DOHH2 (cell line): ENCODE results near the gene LZIC.

ENCODE experiments used
- H3F3A ChIP-seq: fragments of 200-600 bp; sonication (generic), shearing (Covaris generic); 2 replicates; pipeline ENCODE4 v1.6.0; 2016; ENCODE audit warnings: antibody characterized with exemption, mild to moderate bottlenecking; ENCODE audit not compliant: control insufficient read depth, insufficient read depth
- H3K27ac ChIP-seq: fragments of 200-600 bp; sonication (generic); 2 replicates; pipeline ENCODE4 v1.5.1; 2014; ENCODE audit warnings: low read depth, mild to moderate bottlenecking, low read length, moderate library complexity
- H3K27me3 ChIP-seq: fragments of 200-600 bp; sonication (generic); 2 replicates; pipeline ENCODE4 v1.6.1; 2014; ENCODE audit warnings: mild to moderate bottlenecking, low read length, mixed read lengths; ENCODE audit not compliant: control insufficient read depth
- H3K36me3 ChIP-seq: fragments of 200-600 bp; sonication (generic); 2 replicates; pipeline ENCODE4 v1.6.1; 2014; ENCODE audit warnings: mild to moderate bottlenecking, low read length, moderate library complexity, mixed read lengths; ENCODE audit not compliant: control insufficient read depth
- H3K4me1 ChIP-seq: fragments of 200-600 bp; sonication (generic); 2 replicates; pipeline ENCODE4 v1.6.1; 2014; ENCODE audit warnings: mild to moderate bottlenecking, low read length, mixed read lengths; ENCODE audit not compliant: control insufficient read depth
- H3K4me2 ChIP-seq: fragments of 200-600 bp; sonication (generic); 2 replicates; pipeline ENCODE4 v1.6.0; 2014; ENCODE audit warnings: mild to moderate bottlenecking, low read length, moderate library complexity
- H3K4me3 ChIP-seq: fragments of 200-600 bp; sonication (generic); 2 replicates; pipeline ENCODE4 v1.5.1; 2014; ENCODE audit warnings: mild to moderate bottlenecking, low read length, mixed read lengths
- H3K79me2 ChIP-seq: fragments of 200-600 bp; sonication (generic); 2 replicates; pipeline ENCODE4 v1.6.1; 2014; ENCODE audit warnings: mild to moderate bottlenecking, low read length, mixed read lengths; ENCODE audit not compliant: control insufficient read depth
- H3K9me2 ChIP-seq: fragments of 200-600 bp; sonication (generic); replicated peaks from 2 replicates; pipeline ENCODE4 v1.6.1; 2014; ENCODE audit warnings: mild to moderate bottlenecking, low read length, mixed read lengths; ENCODE audit not compliant: control insufficient read depth
- H3K9me3 ChIP-seq: fragments of 200-600 bp; sonication (generic); 2 replicates; pipeline ENCODE4 v1.6.1; 2014; ENCODE audit warnings: antibody characterized with exemption, low read length, mixed read lengths; ENCODE audit not compliant: control insufficient read depth, insufficient read depth
- H4K20me1 ChIP-seq: fragments of 200-600 bp; sonication (generic); 2 replicates; pipeline ENCODE4 v1.6.0; 2014; ENCODE audit warnings: low read depth, mild to moderate bottlenecking, antibody characterized with exemption, low read length, moderate library complexity; ENCODE audit not compliant: control insufficient read depth, insufficient read depth
- EZH2phosphoT487 ChIP-seq: fragments of 200-600 bp; sonication (generic); IDR thresholded peaks from 2 replicates; pipeline ENCODE4 v1.6.1; 2017; ENCODE audit warnings: borderline replicate concordance, mild to moderate bottlenecking, antibody characterized with exemption, low read length, moderate library complexity, mixed read lengths
- TF ChIP-seq, protein P1 (sequence below): fragments of 200-600 bp; sonication (generic); IDR thresholded peaks from one replicate; pipeline ENCODE4 v1.5.1; 2014; ENCODE audit warnings: antibody characterized with exemption, mild to moderate bottlenecking, low read depth, low read length; ENCODE audit not compliant: poor library complexity, severe bottlenecking

LZIC gene

DNA sequence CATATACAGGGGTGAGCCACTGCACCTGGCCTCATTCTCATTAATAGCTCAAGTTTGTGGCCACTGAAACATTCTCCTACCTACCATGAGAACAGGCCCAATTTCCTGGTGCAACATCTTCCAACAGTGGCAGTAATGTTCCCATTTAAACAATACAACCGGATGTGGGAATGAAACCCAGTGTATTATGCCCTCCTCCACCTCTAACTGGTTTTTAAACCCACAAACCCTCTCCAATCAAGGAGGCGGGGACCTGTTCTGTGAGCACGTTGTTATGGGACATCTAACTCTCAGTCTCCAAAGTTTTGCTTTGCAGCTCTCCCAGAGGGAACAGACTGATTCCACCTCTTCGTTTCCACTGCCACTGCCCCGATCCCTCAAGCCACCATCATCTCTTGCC, 35.8 kb downstream of the LZIC start:
- Histone ChIP-seq H4K20me1 (no peaks in the 10 kb centered on the region), H3K4me2 (no peak overlapping the region), H3K79me2 (peaks cover 3% of the 10 kb centered on the region; the same call in 1 of the 2 replicates), H3K36me3 (no peaks in the 10 kb centered on the region), H3K4me3 (no peak overlapping the region), H3K9me2 (no peaks in the 10 kb centered on the region), H3F3A (no peaks in the 10 kb centered on the region), H3K9me3 (no peaks in the 10 kb centered on the region), H3K27me3 (no peaks in the 10 kb centered on the region), H3K4me1 (peaks cover 17% of the 10 kb centered on the region), H3K27ac (no peak overlapping the region)
- no peak for TF ChIP-seq EZH2phosphoT487
- TF ChIP-seq, protein P1, sequence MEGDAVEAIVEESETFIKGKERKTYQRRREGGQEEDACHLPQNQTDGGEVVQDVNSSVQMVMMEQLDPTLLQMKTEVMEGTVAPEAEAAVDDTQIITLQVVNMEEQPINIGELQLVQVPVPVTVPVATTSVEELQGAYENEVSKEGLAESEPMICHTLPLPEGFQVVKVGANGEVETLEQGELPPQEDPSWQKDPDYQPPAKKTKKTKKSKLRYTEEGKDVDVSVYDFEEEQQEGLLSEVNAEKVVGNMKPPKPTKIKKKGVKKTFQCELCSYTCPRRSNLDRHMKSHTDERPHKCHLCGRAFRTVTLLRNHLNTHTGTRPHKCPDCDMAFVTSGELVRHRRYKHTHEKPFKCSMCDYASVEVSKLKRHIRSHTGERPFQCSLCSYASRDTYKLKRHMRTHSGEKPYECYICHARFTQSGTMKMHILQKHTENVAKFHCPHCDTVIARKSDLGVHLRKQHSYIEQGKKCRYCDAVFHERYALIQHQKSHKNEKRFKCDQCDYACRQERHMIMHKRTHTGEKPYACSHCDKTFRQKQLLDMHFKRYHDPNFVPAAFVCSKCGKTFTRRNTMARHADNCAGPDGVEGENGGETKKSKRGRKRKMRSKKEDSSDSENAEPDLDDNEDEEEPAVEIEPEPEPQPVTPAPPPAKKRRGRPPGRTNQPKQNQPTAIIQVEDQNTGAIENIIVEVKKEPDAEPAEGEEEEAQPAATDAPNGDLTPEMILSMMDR: no peak

DNA sequence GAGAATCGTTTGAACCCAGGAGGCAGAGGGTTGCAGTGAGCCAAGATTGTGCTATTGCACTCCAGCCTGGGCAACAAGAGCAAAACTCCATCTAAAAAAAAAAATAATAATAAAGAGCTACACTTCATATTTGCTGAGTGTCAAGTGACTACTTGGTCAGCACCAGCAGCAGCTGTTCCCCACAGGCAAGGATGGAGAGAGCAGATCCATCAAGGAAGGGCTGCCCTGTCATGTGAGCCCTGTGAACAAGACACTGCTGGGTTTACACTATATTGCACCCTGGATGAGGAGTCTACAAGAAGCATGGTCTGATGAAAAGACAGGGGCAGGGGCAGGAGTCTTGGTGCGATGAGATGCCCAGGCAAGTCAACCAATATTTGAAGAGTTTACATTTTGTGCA, 36.7 kb downstream of the LZIC start:
- H3K79me2 ChIP-seq: peaks cover 3% of the 10 kb centered on the region; the same call in 1 of the 2 replicates
- no peak overlapping the region for H3K4me3 ChIP-seq
- no peaks in the 10 kb centered on the region for H4K20me1 ChIP-seq
- no peaks in the 10 kb centered on the region for H3K36me3 ChIP-seq
- no peaks in the 10 kb centered on the region for H3K9me3 ChIP-seq
- TF ChIP-seq EZH2phosphoT487: no peak
- TF ChIP-seq, protein P1: no peak
- H3K9me2 ChIP-seq: no peaks in the 10 kb centered on the region
- no peaks in the 10 kb centered on the region for H3F3A ChIP-seq
- peaks cover 16% of the 10 kb centered on the region for H3K4me1 ChIP-seq
- H3K27ac ChIP-seq: no peak overlapping the region
- no peaks in the 10 kb centered on the region for H3K27me3 ChIP-seq
- no peak overlapping the region for H3K4me2 ChIP-seq

DNA sequence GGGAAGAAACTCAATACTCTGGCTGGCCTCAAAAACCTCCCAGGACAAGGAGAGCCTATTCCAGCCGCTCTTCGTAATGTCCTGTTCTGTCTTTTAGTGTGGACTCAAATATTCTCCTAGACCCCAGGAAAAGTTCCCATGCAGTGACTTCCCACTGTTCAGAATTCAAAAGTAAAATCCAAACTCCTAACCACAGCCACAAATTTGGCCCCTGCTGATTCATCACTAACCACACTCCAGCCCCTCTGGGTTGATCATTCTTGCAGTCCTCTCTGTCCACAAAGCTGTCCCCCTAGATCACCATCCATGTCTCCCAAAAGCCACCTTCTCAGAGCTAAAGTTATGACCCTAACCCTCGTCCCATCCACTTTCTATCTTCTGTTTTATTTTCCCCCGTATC, 38.2 kb downstream of the LZIC start:
- no peak overlapping the region for H3K4me3 ChIP-seq
- no peaks in the 10 kb centered on the region for H3K9me2 ChIP-seq
- H3K79me2 ChIP-seq: peaks cover 3% of the 10 kb centered on the region; the same call in 1 of the 2 replicates
- H4K20me1 ChIP-seq: no peaks in the 10 kb centered on the region
- peaks cover 19% of the 10 kb centered on the region for H3K4me1 ChIP-seq
- no peaks in the 10 kb centered on the region for H3F3A ChIP-seq
- no peak overlapping the region for H3K27ac ChIP-seq
- no peaks in the 10 kb centered on the region for H3K27me3 ChIP-seq
- TF ChIP-seq EZH2phosphoT487: no peak
- TF ChIP-seq, protein P1: no peak
- H3K36me3 ChIP-seq: no peaks in the 10 kb centered on the region
- no peak overlapping the region for H3K4me2 ChIP-seq
- H3K9me3 ChIP-seq: no peaks in the 10 kb centered on the region

DNA sequence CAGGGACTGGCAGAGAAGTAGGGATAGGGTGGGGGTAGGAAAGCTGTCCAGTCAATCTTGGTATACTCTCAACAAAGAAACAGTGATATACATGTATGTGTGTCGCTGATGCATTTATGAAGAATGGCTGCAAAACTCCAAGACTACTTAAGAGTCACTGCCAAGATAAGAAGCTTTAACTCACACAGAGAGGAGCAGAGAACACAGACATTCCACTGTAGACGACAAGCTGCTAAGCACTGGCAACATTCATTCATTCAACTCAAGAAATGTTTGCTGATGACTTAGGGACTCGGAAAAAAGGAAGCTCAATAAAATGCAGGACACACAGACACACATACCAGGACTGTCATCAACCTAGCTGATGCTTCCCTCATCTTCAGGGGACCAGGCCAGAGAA, 38.6 kb downstream of the LZIC start:
- no peak for TF ChIP-seq EZH2phosphoT487
- TF ChIP-seq, protein P1: no peak
- Histone ChIP-seq H3K27me3 (no peaks in the 10 kb centered on the region), H3K4me2 (no peak overlapping the region), H3F3A (no peaks in the 10 kb centered on the region), H3K27ac (no peak overlapping the region), H4K20me1 (no peaks in the 10 kb centered on the region), H3K9me3 (no peaks in the 10 kb centered on the region), H3K79me2 (peaks cover 2% of the 10 kb centered on the region; the same call in 1 of the 2 replicates), H3K9me2 (no peaks in the 10 kb centered on the region), H3K4me1 (peaks cover 18% of the 10 kb centered on the region), H3K36me3 (no peaks in the 10 kb centered on the region), H3K4me3 (no peak overlapping the region)
